Measurements from ENCODE around the gene MRPL21. TPM values are rescaled to one million over a fixed set of nuclear protein-coding genes. Genes with fewer than 3 reads are reported as not detected.

Gene MRPL21
- total and polyA plus RNA-seq, 2 of the 13 experiments (the other 11 are each of a cell fraction or from before 2014, with no cell fraction given) = 61.5 to 100 TPM

DNA sequence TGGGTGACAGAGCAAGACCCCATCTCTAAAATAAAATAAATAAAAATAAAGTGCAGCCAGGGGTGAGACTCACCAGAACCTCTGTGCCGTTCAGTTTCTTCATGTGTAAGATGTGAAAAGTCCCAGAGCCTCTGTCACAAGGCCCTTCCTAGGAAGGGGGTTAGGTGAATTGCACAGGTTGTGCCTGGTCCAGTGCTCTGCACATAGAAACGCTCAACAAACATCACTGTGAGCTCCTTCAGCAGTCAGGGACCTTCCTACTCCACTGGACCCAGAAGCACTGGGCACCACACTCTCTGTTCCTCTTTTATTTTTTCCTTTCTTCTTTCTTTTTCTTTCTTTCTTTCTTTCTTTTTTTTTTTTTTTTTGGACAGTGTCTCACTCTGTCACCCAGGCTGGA lies 22.3 kb downstream of the MRPL21 start (continued):
- TF ChIP-seq ARID5B (CRISPR knock-in tag; IDR thresholded peaks at IDR 0.05) (no peak), ZFP36L2 (CRISPR knock-in tag; IDR thresholded peaks at IDR 0.05) (no peak), ZNF30 (CRISPR knock-in tag; IDR thresholded peaks at IDR 0.05) (no peak)
- TF ChIP-seq, protein P1, sequence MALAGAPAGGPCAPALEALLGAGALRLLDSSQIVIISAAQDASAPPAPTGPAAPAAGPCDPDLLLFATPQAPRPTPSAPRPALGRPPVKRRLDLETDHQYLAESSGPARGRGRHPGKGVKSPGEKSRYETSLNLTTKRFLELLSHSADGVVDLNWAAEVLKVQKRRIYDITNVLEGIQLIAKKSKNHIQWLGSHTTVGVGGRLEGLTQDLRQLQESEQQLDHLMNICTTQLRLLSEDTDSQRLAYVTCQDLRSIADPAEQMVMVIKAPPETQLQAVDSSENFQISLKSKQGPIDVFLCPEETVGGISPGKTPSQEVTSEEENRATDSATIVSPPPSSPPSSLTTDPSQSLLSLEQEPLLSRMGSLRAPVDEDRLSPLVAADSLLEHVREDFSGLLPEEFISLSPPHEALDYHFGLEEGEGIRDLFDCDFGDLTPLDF (CRISPR knock-in tag; IDR thresholded peaks at IDR 0.05) = no peak

DNA sequence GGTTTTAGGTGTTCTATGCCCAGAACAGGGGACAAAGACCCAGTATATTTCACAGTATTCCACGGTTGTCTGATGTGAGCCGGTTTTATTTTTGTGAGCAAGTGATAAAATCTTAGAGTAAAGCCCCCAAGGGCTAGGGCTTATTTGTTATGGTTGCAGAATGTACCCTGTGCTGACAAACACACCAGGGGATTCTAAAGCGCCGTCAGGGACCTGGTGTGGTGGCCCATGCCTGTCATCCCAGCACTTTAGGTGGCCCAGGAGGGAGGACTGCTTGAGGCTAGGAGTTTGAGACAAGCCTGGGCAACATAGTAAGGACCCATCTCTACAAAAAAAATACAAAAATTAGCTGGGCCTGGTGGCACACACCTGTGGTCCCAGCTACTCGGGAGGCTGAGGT lies 22.8 kb downstream of the MRPL21 start:
- no peak for ATAC-seq
- H3K27ac ChIP-seq (ENCODE audit: extremely low read length, insufficient read depth, low read length) = no peak overlapping the region
- H3K9me3 ChIP-seq (ENCODE audit: low read length) = no peaks in the 10 kb centered on the region
- peaks cover 20% of the 10 kb centered on the region for H3K4me1 ChIP-seq (ENCODE audit: insufficient read depth, low read length)
- POLR2A ChIA-PET = no interaction called here
- H2AFZ ChIP-seq (ENCODE audit: low read length) = no peak overlapping the region
- no peak for DNase-seq (ENCODE audit: low spot score)
- in situ Hi-C loops (cut with HindIII; ENCODE audit: extremely low pct_ligation_motif_present, low pct_unique_long_range_greater_than_20kb) (loop anchor here (25.0 kb wide), 1 partner anchor 244 kb away; no protein-coding TSS in a partner anchor), intact Hi-C loops (cut with micrococcal nuclease; ENCODE audit: unreplicated experiment) (no loop called here)
- no peaks in the 10 kb centered on the region for H3K27me3 ChIP-seq (ENCODE audit: control insufficient read depth in 1 of 2, insufficient read depth in 2 of 2, low read length in 2 of 2)
- BruUV-seq (replicated peaks) = no TSS peak
- WGBS (ENCODE audit: low lambda C conversion rate) = 100% methylated on average over 5 of the region's 5 CpGs
- H3K36me3 ChIP-seq (replicated peaks in 1 of 2; ENCODE audit: control insufficient read depth in 1 of 2, insufficient read depth in 2 of 2, low read length in 2 of 2) = no peaks in the 10 kb centered on the region; a peak in 1 of 5 replicates
- FAIRE-seq = no peak
- no peak overlapping the region for H3K9ac ChIP-seq (ENCODE audit: insufficient read depth, low read depth, low read length)
- H3K4me3 ChIP-seq (replicated peaks in 1 of 3; ENCODE audit: insufficient read depth in 1 of 3, low read depth in 2 of 3, low read length in 3 of 3) = no peak overlapping the region
- no peaks in the 10 kb centered on the region for H4K20me1 ChIP-seq (ENCODE audit: insufficient read depth, low read length)
- H3K4me2 ChIP-seq (ENCODE audit: low read depth, low read length) = no peak overlapping the region
- H3K79me2 ChIP-seq (ENCODE audit: insufficient read depth, low read length) = no peaks in the 10 kb centered on the region
- CTCF ChIA-PET (ENCODE audit: low intra/inter-chr PET ratio, low total read pairs) = no interaction called here
- no peak for TF ChIP-seq SNAI1 (CRISPR knock-in tag; IDR thresholded peaks at IDR 0.05; ENCODE audit: borderline replicate concordance)
- no peak for TF ChIP-seq ZNF619 (CRISPR knock-in tag; IDR thresholded peaks at IDR 0.05)
- no peak for TF ChIP-seq KLF16 (CRISPR knock-in tag; IDR thresholded peaks at IDR 0.05)
- TF ChIP-seq ZNF10 (CRISPR knock-in tag; IDR thresholded peaks at IDR 0.05; ENCODE audit: borderline replicate concordance, low read depth) = no peak
- TF ChIP-seq, protein P1 (CRISPR knock-in tag; IDR thresholded peaks at IDR 0.05) = no peak
- TF ChIP-seq MAFF (IDR thresholded peaks at IDR 0.05; ENCODE audit: low read depth, low read length) = no peak
- TF ChIP-seq ZFP62 (CRISPR knock-in tag; IDR thresholded peaks at IDR 0.05) = no peak
- no peak for TF ChIP-seq ZNF207 (IDR thresholded peaks at IDR 0.05; ENCODE audit: borderline replicate concordance)
- no peak for TF ChIP-seq FUBP1 (CRISPR knock-in tag; IDR thresholded peaks at IDR 0.05; ENCODE audit: borderline replicate concordance)
- no peak for TF ChIP-seq KMT2A (CRISPR knock-in tag; IDR thresholded peaks at IDR 0.05)
- no peak for TF ChIP-seq ZSCAN25 (CRISPR knock-in tag; IDR thresholded peaks at IDR 0.05)
- TF ChIP-seq PREB (CRISPR knock-in tag; IDR thresholded peaks at IDR 0.05) = no peak

Measured in HepG2 (cell line).